Nephron progenitor cell (in vitro differentiated cells): Measurements from ENCODE around the gene CMSS1.
A peak's percentile ranks its signal among the peaks of the same experiment; 100 is the strongest.

Source experiments
- DNase-seq: peaks from one replicate; pipeline ENCODE4 v3.0.0; 2021
- H3K27ac Mint-ChIP-seq: 2 replicates; pipeline ENCODE4 v1.8.0; 2021; ENCODE audit warnings: mild to moderate bottlenecking, moderate library complexity, mixed read lengths
- H3K27me3 Mint-ChIP-seq: 2 replicates; pipeline ENCODE4 v1.8.0; 2021; ENCODE audit warnings: mild to moderate bottlenecking, low read depth, mixed read lengths; ENCODE audit not compliant: poor library complexity
- H3K36me3 Mint-ChIP-seq: 2 replicates; pipeline ENCODE4 v1.8.0; 2021; ENCODE audit warnings: low read depth, mixed read lengths
- H3K4me1 Mint-ChIP-seq: 2 replicates; pipeline ENCODE4 v1.8.0; 2021; ENCODE audit warnings: mixed read lengths
- H3K4me3 Mint-ChIP-seq: 2 replicates; pipeline ENCODE4 v1.8.0; 2021; ENCODE audit warnings: mild to moderate bottlenecking, moderate library complexity, mixed read lengths
- H3K9me3 Mint-ChIP-seq: 2 replicates; pipeline ENCODE4 v1.8.0; 2021; ENCODE audit warnings: mild to moderate bottlenecking, moderate library complexity, mixed read lengths
- TF ChIP-seq, protein P1 (sequence below): fragments of 200-600 bp; sonication (generic); IDR thresholded peaks from 2 replicates; pipeline ENCODE4 v1.5.0; 2021; ENCODE audit warnings: antibody characterized with exemption

The CMSS1 gene

DNA sequence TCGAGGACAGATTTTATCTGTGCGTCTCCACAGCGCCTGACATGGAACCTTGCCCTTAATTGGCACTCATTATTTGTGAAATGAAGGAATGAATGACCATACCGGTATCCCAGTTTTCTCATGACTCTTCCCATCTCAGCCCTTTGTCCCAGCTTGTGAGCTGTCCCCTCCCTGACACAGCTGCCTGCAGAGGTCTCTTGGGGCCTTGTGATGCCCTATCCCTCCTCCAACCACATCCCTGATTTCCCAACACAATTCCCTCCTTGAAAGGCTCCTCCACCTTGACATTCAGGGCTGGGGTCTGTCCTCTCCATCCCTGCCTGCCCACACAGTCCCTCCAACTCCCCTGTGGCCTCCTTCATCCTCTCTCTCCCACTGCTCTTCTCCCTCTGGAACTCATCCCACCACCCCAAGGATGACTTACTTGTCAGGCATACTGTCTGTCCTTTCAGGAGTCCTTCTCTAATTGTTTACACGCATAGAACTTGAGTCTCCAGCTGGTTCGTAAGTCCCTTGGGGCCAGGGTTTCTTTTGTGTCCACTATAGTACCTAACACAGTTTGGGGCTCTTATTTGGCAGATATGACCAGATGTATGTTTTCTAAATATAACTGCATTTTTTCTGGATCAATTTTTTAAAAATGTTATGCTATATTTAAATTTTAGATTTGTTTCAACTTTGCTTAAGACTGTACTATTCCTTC lies 332.2 kb downstream of the CMSS1 start:
- Mint-ChIP-seq H3K36me3 (peaks cover 58% of the 10 kb centered on the region), H3K4me3 (no peak overlapping the region), H3K27me3 (no peaks in the 10 kb centered on the region), H3K9me3 (peaks cover 1% of the 10 kb centered on the region), H3K4me1 (no peaks in the 10 kb centered on the region), H3K27ac (peak overlapping the region; percentile 39)
- DNase-seq, result no peak
- TF ChIP-seq, protein P1, sequence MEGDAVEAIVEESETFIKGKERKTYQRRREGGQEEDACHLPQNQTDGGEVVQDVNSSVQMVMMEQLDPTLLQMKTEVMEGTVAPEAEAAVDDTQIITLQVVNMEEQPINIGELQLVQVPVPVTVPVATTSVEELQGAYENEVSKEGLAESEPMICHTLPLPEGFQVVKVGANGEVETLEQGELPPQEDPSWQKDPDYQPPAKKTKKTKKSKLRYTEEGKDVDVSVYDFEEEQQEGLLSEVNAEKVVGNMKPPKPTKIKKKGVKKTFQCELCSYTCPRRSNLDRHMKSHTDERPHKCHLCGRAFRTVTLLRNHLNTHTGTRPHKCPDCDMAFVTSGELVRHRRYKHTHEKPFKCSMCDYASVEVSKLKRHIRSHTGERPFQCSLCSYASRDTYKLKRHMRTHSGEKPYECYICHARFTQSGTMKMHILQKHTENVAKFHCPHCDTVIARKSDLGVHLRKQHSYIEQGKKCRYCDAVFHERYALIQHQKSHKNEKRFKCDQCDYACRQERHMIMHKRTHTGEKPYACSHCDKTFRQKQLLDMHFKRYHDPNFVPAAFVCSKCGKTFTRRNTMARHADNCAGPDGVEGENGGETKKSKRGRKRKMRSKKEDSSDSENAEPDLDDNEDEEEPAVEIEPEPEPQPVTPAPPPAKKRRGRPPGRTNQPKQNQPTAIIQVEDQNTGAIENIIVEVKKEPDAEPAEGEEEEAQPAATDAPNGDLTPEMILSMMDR, result no peak

DNA sequence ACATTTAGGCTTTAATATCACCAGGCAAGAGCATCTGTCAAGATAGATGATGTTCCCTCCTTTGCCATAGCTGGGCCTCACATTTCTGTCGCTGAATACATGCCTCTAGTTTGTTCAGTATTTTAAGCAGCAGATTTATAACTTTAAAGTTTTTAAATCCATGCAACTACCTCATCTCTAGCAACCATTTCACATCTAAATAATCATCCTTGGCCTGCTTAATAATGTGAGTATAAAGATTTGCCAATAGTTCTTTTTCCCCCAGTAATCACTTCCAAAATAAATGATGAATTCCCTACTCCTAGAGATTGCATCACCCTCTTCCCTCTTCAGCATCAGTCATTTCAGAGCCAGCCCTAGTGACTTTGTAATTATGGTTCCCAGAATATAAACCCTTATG lies 332.8 kb downstream of the CMSS1 start:
- Mint-ChIP-seq H3K36me3 (peaks cover 64% of the 10 kb centered on the region), H3K9me3 (peaks cover 8% of the 10 kb centered on the region), H3K4me3 (no peak overlapping the region), H3K27ac (peak overlapping the region; percentile 2), H3K27me3 (no peaks in the 10 kb centered on the region), H3K4me1 (no peaks in the 10 kb centered on the region)
- TF ChIP-seq, protein P1, result no peak
- DNase-seq, result no peak

DNA sequence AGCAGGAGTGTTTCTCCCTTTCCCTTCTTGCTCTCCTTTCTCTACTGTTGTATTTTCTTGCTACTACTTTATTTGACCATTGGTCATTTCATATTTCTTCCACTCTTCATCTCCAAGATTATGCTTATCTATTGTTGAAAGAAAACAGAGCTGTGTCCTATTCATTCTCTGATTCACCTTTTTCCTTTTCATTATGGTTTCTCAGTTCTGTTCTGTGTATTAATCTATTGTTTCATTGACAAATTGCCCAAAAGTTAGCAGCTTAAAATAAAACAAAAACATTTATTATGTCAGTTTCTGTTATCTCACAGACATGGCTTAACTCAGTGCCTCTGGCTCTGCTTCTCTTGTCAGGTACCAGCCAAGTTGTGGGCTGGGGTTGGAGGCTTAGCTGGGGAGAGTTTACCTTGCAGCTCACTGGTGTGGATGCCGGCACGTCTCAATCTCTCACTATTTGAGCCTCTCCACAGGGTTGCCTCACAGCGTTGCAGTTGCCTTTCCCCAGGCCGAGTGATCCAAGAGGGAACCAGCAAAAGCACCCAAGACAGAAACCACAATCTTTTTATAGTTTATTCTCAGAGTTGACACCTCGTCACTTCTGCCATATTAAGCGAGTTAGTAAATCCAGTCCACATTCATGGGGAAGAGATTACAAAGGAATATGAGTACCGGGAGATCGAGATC lies 333.5 kb downstream of the CMSS1 start:
- TF ChIP-seq, protein P1, result no peak
- Mint-ChIP-seq H3K4me1 (no peaks in the 10 kb centered on the region), H3K36me3 (peaks cover 64% of the 10 kb centered on the region), H3K27ac (no peak overlapping the region), H3K4me3 (no peak overlapping the region), H3K9me3 (peaks cover 13% of the 10 kb centered on the region), H3K27me3 (no peaks in the 10 kb centered on the region)
- DNase-seq, result no peak

DNA sequence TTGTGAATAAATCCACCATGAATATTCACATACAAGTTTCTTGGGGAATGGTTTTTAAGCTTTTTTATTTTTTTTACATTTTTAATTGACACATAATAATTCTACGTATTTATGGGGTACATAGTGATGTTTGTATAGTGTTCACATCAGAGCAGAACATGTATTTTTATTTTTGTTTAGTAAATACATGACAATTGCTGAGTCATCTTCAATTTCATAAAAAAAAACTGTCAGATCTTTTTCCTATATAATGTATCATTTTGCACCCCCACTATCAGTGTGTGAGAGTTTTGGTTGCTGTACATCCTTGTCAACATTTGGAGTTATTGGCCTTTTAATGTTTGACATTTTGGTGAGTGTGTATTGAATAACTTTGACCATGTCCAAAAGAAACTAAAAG lies 336.5 kb downstream of the CMSS1 start:
- H3K4me3 Mint-ChIP-seq, result no peak overlapping the region
- no peak for DNase-seq
- TF ChIP-seq, protein P1, result no peak
- no peaks in the 10 kb centered on the region for H3K27me3 Mint-ChIP-seq
- no peak overlapping the region for H3K27ac Mint-ChIP-seq
- H3K4me1 Mint-ChIP-seq, result no peaks in the 10 kb centered on the region
- H3K9me3 Mint-ChIP-seq, result peaks cover 28% of the 10 kb centered on the region
- peaks cover 75% of the 10 kb centered on the region for H3K36me3 Mint-ChIP-seq

DNA sequence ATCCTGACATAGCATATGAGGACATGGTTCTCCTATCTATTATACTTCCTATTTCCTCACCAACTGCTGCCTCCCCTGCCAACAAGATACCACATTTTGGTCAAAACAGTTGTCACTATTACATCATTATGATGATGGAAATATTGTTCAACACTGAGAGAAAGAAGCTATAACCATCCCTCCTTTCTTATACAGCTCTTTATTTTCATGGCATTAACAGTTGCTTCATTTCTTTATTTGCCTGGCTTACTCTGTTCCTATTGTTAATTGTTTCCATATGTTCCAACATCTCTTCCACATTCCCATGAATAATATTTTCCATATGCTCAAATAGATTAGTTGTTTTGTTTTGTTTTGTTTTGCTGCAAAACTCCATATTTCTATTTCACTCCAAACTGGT lies 337.5 kb downstream of the CMSS1 start:
- Mint-ChIP-seq H3K9me3 (peaks cover 28% of the 10 kb centered on the region), H3K27me3 (no peaks in the 10 kb centered on the region), H3K36me3 (peaks cover 66% of the 10 kb centered on the region), H3K27ac (no peak overlapping the region), H3K4me1 (no peaks in the 10 kb centered on the region), H3K4me3 (no peak overlapping the region)
- DNase-seq, result no peak
- TF ChIP-seq, protein P1, result no peak

DNA sequence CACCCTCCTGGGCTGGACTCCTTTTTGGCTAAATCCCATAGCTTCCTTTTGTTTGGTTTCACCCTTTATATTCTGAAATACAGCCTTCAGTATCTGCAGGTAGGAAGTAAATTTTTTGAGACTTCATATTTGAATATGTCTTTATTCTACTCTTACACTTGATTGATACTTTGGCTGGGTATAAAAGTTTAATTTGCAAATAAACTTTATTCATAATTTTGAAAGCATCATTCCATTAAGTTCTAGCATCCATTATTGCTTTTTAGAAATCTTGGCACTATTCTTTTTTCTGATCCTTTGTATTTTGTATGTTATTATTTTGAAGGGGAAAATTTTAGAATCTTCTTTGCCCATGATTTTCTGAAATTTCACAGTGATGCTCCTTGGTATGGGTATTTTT lies 337.9 kb downstream of the CMSS1 start:
- H3K36me3 Mint-ChIP-seq, result peaks cover 66% of the 10 kb centered on the region
- DNase-seq, result no peak
- no peak overlapping the region for H3K27ac Mint-ChIP-seq
- H3K27me3 Mint-ChIP-seq, result no peaks in the 10 kb centered on the region
- no peak overlapping the region for H3K4me3 Mint-ChIP-seq
- TF ChIP-seq, protein P1, result no peak
- peaks cover 28% of the 10 kb centered on the region for H3K9me3 Mint-ChIP-seq
- no peaks in the 10 kb centered on the region for H3K4me1 Mint-ChIP-seq
